CD14-positive monocyte (primary cell): ENCODE measurements around the gene RELB. TPM values are rescaled to one million over a fixed set of nuclear protein-coding genes. Genes with fewer than 3 reads are reported as not detected.

Source experiments
- DNase-seq, 3 donors: peaks; one replicate each; pipeline ENCODE4 v3.0.0-alpha.2; 2011 to 2022
- H2AFZ ChIP-seq: 2 replicates; pipeline ENCODE4 v1.6.0; 2012; ENCODE audit warnings: mild to moderate bottlenecking, low read depth, low read length, inconsistent platforms; ENCODE audit not compliant: insufficient read depth, poor library complexity, severe bottlenecking
- H3K27ac ChIP-seq, 2 donors: 1 replicate in 1 of 2; 2 replicates in 1 of 2; pipeline ENCODE4 v1.5.1; 2012 to 2013; ENCODE audit warnings: low read length in 2 of 2, control low read depth in 1 of 2, inconsistent platforms in 1 of 2, low read depth in 1 of 2, mild to moderate bottlenecking in 1 of 2
- H3K27me3 ChIP-seq, 2 donors: one replicate each; pipeline versions ENCODE4 v1.6.0 to v1.6.1; 2011 to 2013; ENCODE audit warnings: low read length in 2 of 2; ENCODE audit not compliant: control insufficient read depth in 2 of 2, insufficient read depth in 2 of 2
- H3K36me3 ChIP-seq, 2 donors: replicated peaks in 1 of 2; 1 replicate in 1 of 2; 2 replicates in 1 of 2; pipeline versions ENCODE4 v1.5.1 to v1.6.1; 2012 to 2013; ENCODE audit warnings: low read length in 2 of 2, control low read depth in 1 of 2, inconsistent platforms in 1 of 2, mild to moderate bottlenecking in 1 of 2; ENCODE audit not compliant: insufficient read depth in 2 of 2, control insufficient read depth in 1 of 2
- H3K4me1 ChIP-seq, 2 donors: 1 replicate in 1 of 2; 2 replicates in 1 of 2; pipeline versions ENCODE4 v1.5.1 to v1.6.1; 2012 to 2013; ENCODE audit warnings: low read length in 2 of 2, control low read depth in 1 of 2, inconsistent platforms in 1 of 2, mild to moderate bottlenecking in 1 of 2, moderate library complexity in 1 of 2; ENCODE audit not compliant: insufficient read depth in 2 of 2, control insufficient read depth in 1 of 2
- H3K4me2 ChIP-seq: replicated peaks from 2 replicates; pipeline ENCODE3; 2012; ENCODE audit warnings: low read length, moderate library complexity, mild to moderate bottlenecking; ENCODE audit not compliant: poor library complexity, severe bottlenecking; ENCODE audit errors: extremely low read depth
- H3K4me3 ChIP-seq, 3 experiments: fragments of 200-600 bp in 1 of 3; sonication (generic) in 1 of 3; replicated peaks in 1 of 3; 1 replicate in 2 of 3; 2 replicates in 1 of 3; pipeline ENCODE4 v1.5.1; 2011 to 2013; ENCODE audit warnings: low read length in 3 of 3, mild to moderate bottlenecking in 3 of 3, control low read depth in 2 of 3, low read depth in 2 of 3, inconsistent platforms in 1 of 3, moderate library complexity in 1 of 3
- H3K79me2 ChIP-seq: 2 replicates; pipeline ENCODE4 v1.6.0; 2012; ENCODE audit warnings: mild to moderate bottlenecking, control low read depth, inconsistent platforms, low read length, moderate library complexity; ENCODE audit not compliant: insufficient read depth
- H3K9ac ChIP-seq: 2 replicates; pipeline ENCODE4 v1.6.0; 2017; ENCODE audit warnings: low read length, mild to moderate bottlenecking; ENCODE audit not compliant: insufficient read depth, poor library complexity, severe bottlenecking
- H3K9me3 ChIP-seq, 2 donors: replicated peaks in 1 of 2; 1 replicate in 1 of 2; 2 replicates in 1 of 2; pipeline versions ENCODE4 v1.5.1 to v1.6.1; 2012 to 2013; ENCODE audit warnings: low read length in 2 of 2, control low read depth in 1 of 2; ENCODE audit not compliant: control insufficient read depth in 1 of 2, insufficient read depth in 1 of 2
- H4K20me1 ChIP-seq: 2 replicates; pipeline ENCODE4 v1.6.0; 2012; ENCODE audit warnings: mild to moderate bottlenecking, low read length, control low read depth, moderate library complexity; ENCODE audit not compliant: insufficient read depth
- H3K27ac Mint-ChIP-seq, 7 donors: one replicate each; pipeline ENCODE4 v1.8.0; 2020; ENCODE audit warnings: mild to moderate bottlenecking in 7 of 7, mixed read lengths in 7 of 7, moderate library complexity in 6 of 7, inconsistent platforms in 2 of 7
- H3K27me3 Mint-ChIP-seq, 3 donors: one replicate each; pipeline ENCODE4 v1.8.0; 2021 to 2022; ENCODE audit warnings: low read depth in 3 of 3, mild to moderate bottlenecking in 3 of 3, mixed read lengths in 3 of 3, moderate library complexity in 3 of 3, inconsistent platforms in 1 of 3
- H3K36me3 Mint-ChIP-seq, 2 donors: one replicate each; pipeline ENCODE4 v1.8.0; 2020; ENCODE audit warnings: mixed read lengths in 2 of 2, inconsistent platforms in 1 of 2, mild to moderate bottlenecking in 1 of 2
- H3K4me1 Mint-ChIP-seq: one replicate; pipeline ENCODE4 v1.8.0; 2020; ENCODE audit warnings: mild to moderate bottlenecking, mixed read lengths
- H3K4me3 Mint-ChIP-seq, 2 donors: one replicate each; pipeline ENCODE4 v1.8.0; 2020; ENCODE audit warnings: mild to moderate bottlenecking in 2 of 2, mixed read lengths in 2 of 2, moderate library complexity in 1 of 2
- H3K9me3 Mint-ChIP-seq, 7 donors: one replicate each; pipeline ENCODE4 v1.8.0; 2020 to 2022; ENCODE audit warnings: mixed read lengths in 7 of 7, mild to moderate bottlenecking in 6 of 7, moderate library complexity in 6 of 7, inconsistent platforms in 2 of 7
- WGBS: methylation state at CpG from one replicate; pipeline ENCODE4 v1.1.5; 2013; ENCODE audit warnings: missing lambda C conversion rate; ENCODE audit not compliant: insufficient coverage; 5-methylcytosine and 5-hydroxymethylcytosine counted together
- intact Hi-C, 2 donors: fragments of 100-400 bp; cut with micrococcal nuclease; formaldehyde crosslinking; loops; one replicate each; pipeline versions ENCODE4 v1.15.0 to v1.15.1; 2023
- polyA plus RNA-seq, 3 donors: library from polyadenylated mRNA; depleted of rRNA in 1 of 3; unstranded in 2 of 3; stranded (reverse) in 1 of 3; fragments of 300-500 nt in 2 of 3; fragments of >200 nt in 1 of 3; fragmentation: Illumina TruSeq in 2 of 3; gene quantifications; 1 replicate in 2 of 3; 2 replicates in 1 of 3; pipeline ENCODE4 v1.2.3, GENCODE V29; 2012 to 2021
- TF ChIP-seq, protein P1 (sequence below): fragments of 200-600 bp; IDR thresholded peaks from one replicate; pipeline ENCODE4 v1.8.0; 2022; ENCODE audit warnings: antibody characterized with exemption, mild to moderate bottlenecking

RELB gene
- polyA plus RNA-seq, 3 donors: 32.3 to 35.0 (median 34.4) TPM

DNA sequence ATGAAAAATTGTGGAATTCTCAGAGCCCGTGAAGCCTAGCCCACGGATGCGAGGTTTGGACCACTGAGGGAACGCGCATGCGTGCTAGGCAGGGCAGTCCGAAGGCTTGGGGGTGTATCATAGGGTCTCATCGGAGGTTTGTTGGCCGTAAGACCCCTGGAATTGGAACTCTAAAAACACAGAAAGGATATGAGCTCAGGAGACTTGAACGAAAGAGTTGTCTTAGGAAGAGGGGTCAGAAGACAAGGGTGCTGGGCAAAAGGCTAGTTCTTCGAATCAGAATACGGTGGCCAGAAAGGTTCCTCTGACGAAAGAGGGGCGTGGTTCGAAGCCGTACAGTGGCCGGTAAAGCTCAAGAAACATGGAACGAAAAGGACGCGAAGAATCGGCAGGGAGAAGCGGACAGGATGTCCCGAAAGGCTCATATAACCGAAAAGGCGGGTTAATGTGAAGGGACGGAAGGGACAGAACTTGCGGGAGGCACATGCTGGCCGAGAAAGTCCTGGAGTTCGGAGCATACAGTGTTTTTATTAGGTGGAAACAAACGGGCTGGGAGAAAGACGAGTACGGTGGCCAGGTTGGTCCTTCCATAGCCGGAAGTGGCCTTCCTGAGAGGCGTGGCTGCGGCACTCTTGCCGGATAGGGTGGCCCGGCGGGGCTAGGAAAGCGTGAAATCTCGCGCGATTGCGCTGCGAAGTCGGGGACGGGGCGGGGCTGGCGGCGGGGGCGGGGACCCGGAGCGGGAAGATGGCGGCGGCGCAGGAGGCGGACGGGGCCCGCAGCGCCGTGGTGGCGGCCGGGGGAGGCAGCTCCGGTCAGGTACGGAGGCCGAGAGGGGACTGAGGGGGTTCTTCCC is 46.4 kb upstream of the RELB start, which contains the start of gene CLPTM1:
Gene CLPTM1 (plus strand): TSS at position 732 of the 856 bp plus-strand sequence. CDS start 16 bp downstream, at position 748.
- Mint-ChIP-seq H3K9me3 (no peaks in the 10 kb centered on the region), H3K36me3 (peaks cover 11 to 20% of the 10 kb centered on the region in 2 donors), H3K4me1 (peaks cover 35% of the 10 kb centered on the region), H3K27ac (peak within 1 kb of the TSS; percentile 96 to 100 (median 100)), H3K4me3 (peak within 1 kb of the TSS; percentile 98 to 99), H3K27me3 (peaks cover 0 to 2% (median 2%) of the 10 kb centered on the region in 3 donors)
- no peaks in the 10 kb centered on the region for H3K27me3 ChIP-seq
- H3K9me3 ChIP-seq: no peaks in the 10 kb centered on the region
- H4K20me1 ChIP-seq: peaks cover 40% of the 10 kb centered on the region
- H3K4me1 ChIP-seq: peaks cover 23 to 32% of the 10 kb centered on the region in 2 donors
- under 1% methylated on average over 65 of the region's 65 CpGs for WGBS
- peak within 1 kb of the TSS; percentile 90 for H3K4me2 ChIP-seq
- H3K36me3 ChIP-seq: peaks cover 10 to 11% of the 10 kb centered on the region in 2 donors
- TF ChIP-seq, protein P1, sequence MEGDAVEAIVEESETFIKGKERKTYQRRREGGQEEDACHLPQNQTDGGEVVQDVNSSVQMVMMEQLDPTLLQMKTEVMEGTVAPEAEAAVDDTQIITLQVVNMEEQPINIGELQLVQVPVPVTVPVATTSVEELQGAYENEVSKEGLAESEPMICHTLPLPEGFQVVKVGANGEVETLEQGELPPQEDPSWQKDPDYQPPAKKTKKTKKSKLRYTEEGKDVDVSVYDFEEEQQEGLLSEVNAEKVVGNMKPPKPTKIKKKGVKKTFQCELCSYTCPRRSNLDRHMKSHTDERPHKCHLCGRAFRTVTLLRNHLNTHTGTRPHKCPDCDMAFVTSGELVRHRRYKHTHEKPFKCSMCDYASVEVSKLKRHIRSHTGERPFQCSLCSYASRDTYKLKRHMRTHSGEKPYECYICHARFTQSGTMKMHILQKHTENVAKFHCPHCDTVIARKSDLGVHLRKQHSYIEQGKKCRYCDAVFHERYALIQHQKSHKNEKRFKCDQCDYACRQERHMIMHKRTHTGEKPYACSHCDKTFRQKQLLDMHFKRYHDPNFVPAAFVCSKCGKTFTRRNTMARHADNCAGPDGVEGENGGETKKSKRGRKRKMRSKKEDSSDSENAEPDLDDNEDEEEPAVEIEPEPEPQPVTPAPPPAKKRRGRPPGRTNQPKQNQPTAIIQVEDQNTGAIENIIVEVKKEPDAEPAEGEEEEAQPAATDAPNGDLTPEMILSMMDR: no peak
- DNase-seq: peak; percentile 96 to 97 (median 97)
- peaks cover 58% of the 10 kb centered on the region for H3K79me2 ChIP-seq
- H3K4me3 ChIP-seq: peak within 1 kb of the TSS; percentile 93 to 99 (median 94)
- intact Hi-C loops: loop anchor here (1.0 to 5.0 kb wide), 4 partner anchors 37 to 383 kb away; partner anchors contain the start of gene NECTIN2 (in 1 of the 2)
- peak within 1 kb of the TSS; percentile 96 for H2AFZ ChIP-seq
- H3K9ac ChIP-seq: peak within 1 kb of the TSS; percentile 97
- H3K27ac ChIP-seq: peak within 1 kb of the TSS; percentile 89 to 93
